ENCODE data around the gene CCDC71L. TPM values are rescaled to one million over a fixed set of nuclear protein-coding genes. Genes with fewer than 3 reads are reported as not detected.

The CCDC71L gene
- total and polyA plus RNA-seq, 2 donors (not counting 3 experiments of a cell fraction or from before 2014, with no cell fraction given), result 60.3 to 62.5 TPM

DNA sequence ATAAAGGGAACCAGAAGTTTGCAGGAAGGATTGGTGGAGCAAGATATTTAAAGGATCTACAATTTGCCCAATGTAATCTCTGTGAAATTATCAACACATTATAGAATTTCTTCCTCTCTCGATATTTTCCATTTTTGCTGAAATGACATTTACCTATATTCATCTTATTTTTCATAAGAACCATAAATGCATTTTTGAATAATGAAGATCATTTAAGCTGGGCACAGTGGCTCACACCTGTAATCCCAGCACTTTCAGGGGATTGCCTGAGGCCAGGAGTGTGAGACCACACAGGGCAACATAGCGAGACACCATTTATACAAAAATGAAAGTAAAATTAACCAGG lies 37.7 kb downstream of the CCDC71L start:
- FAIRE-seq (no peak), DNase-seq (ENCODE audit: low read depth, low spot score) (no peak)
- Histone ChIP-seq H3K4me1 (ENCODE audit: control insufficient read depth, extremely low read depth, insufficient read depth, low read length) (peaks cover 11% of the 10 kb centered on the region), H3K27ac (ENCODE audit: insufficient read depth, low read depth, low read length) (no peak overlapping the region), H3K27me3 (ENCODE audit: control insufficient read depth in 2 of 2, insufficient read depth in 2 of 2, low read length in 2 of 2) (no peaks in the 10 kb centered on the region), H3K79me2 (ENCODE audit: control insufficient read depth, insufficient read depth, low read length) (no peaks in the 10 kb centered on the region), H3K4me3 (replicated peaks in 1 of 3; ENCODE audit: insufficient read depth in 1 of 3, low read depth in 1 of 3, low read length in 3 of 3) (no peak overlapping the region), H3K36me3 (ENCODE audit: control insufficient read depth in 2 of 2, extremely low read depth in 1 of 2, insufficient read depth in 2 of 2, low read length in 2 of 2) (no peaks in the 10 kb centered on the region), H3K9me3 (replicated peaks; ENCODE audit: control insufficient read depth, insufficient read depth, low read length) (peaks cover 2% of the 10 kb centered on the region), H3K9me1 (replicated peaks; ENCODE audit: control insufficient read depth, extremely low read depth, insufficient read depth, low read length) (no peaks in the 10 kb centered on the region), H2AFZ (ENCODE audit: low read depth, low read length) (no peak overlapping the region), H4K20me1 (replicated peaks; ENCODE audit: control insufficient read depth, extremely low read depth, insufficient read depth, low read length) (no peaks in the 10 kb centered on the region), H3K9ac (replicated peaks; ENCODE audit: extremely low read depth, insufficient read depth, low read length) (no peak overlapping the region), H3K4me2 (ENCODE audit: insufficient read depth, low read length) (no peak overlapping the region)
- intact Hi-C loops (cut with micrococcal nuclease), result no loop called here
- ChIA-PET CTCF (interaction anchor here (1.2 to 1.3 kb wide), 2 partner anchors 19 to 21 kb away, joined by 3 to 4 read pairs; no protein-coding TSS in a partner anchor), POLR2A (no interaction called here)
- no TSS peak for BruUV-seq (replicated peaks)
- TF ChIP-seq FOS (IDR thresholded peaks at IDR 0.05; ENCODE audit: borderline replicate concordance, insufficient read depth, low read length), result no peak
- TF ChIP-seq GATA2 (IDR thresholded peaks at IDR 0.05; ENCODE audit: insufficient read depth, insufficient read length, low read depth, low read length), result no peak
- TF ChIP-seq POLR2A (IDR thresholded peaks at IDR 0.05; ENCODE audit: low read depth, low read length), result no peak
- TF ChIP-seq POLR2AphosphoS5 (IDR thresholded peaks at IDR 0.05; ENCODE audit: insufficient read depth, low read depth, low read length), result no peak
- no peak for TF ChIP-seq JUN (IDR thresholded peaks at IDR 0.05; ENCODE audit: borderline replicate concordance, insufficient read depth, insufficient read length, low read depth)
- TF ChIP-seq, protein P1, sequence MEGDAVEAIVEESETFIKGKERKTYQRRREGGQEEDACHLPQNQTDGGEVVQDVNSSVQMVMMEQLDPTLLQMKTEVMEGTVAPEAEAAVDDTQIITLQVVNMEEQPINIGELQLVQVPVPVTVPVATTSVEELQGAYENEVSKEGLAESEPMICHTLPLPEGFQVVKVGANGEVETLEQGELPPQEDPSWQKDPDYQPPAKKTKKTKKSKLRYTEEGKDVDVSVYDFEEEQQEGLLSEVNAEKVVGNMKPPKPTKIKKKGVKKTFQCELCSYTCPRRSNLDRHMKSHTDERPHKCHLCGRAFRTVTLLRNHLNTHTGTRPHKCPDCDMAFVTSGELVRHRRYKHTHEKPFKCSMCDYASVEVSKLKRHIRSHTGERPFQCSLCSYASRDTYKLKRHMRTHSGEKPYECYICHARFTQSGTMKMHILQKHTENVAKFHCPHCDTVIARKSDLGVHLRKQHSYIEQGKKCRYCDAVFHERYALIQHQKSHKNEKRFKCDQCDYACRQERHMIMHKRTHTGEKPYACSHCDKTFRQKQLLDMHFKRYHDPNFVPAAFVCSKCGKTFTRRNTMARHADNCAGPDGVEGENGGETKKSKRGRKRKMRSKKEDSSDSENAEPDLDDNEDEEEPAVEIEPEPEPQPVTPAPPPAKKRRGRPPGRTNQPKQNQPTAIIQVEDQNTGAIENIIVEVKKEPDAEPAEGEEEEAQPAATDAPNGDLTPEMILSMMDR (IDR thresholded peaks at IDR 0.05; ENCODE audit: extremely low read depth in 1 of 2, insufficient read depth in 1 of 2, low read depth in 1 of 2, low read length in 2 of 2), result no peak
- no peak for TF ChIP-seq EZH2 (IDR thresholded peaks at IDR 0.05; ENCODE audit: borderline replicate concordance, low read depth, low read length, severe bottlenecking)
- dilution Hi-C loops (cut with MboI; ENCODE audit: extremely low pct_ligation_motif_present, low sequenced_read_pairs), result no loop called here
